NT2/D1 (cell line): ENCODE data around the gene FABP3.

Experiments
- SUZ12 ChIP-seq: IDR thresholded peaks from 2 replicates; pipeline ENCODE4 v1.6.1; 2011; ENCODE audit not compliant: insufficient read length, insufficient read depth; ENCODE audit errors: extremely low read depth
- YY1 ChIP-seq: IDR thresholded peaks from 2 replicates; pipeline ENCODE4 v1.6.1; 2011; ENCODE audit not compliant: insufficient read length, insufficient read depth
- ZNF274 ChIP-seq: IDR thresholded peaks from 2 replicates; pipeline ENCODE4 v1.6.1; 2011; ENCODE audit warnings: mild to moderate bottlenecking, low read depth, low read length

GRCh38 chr1:31370021-31370420, 2.9 kb downstream of the FABP3 start:
- no peak for TF ChIP-seq SUZ12
- TF ChIP-seq ZNF274, result no peak
- no peak for TF ChIP-seq YY1
